ENCODE results near the gene PRR15L.

- no peak for TF ChIP-seq EZH2 (IDR thresholded peaks at IDR 0.05; ENCODE audit: insufficient read depth, poor library complexity, severe bottlenecking)
- TF ChIP-seq EZH2phosphoT487 (IDR thresholded peaks at IDR 0.05; ENCODE audit: insufficient read depth, low read depth), result no peak
Observed at GRCh38 chr17:47924785-47925677, 32.7 kb downstream of the PRR15L start.

Data from GM23248 (cell line).